HepG2 (cell line): ENCODE measurements around the gene TTLL11. TPM values are rescaled to one million over a fixed set of nuclear protein-coding genes. Genes with fewer than 3 reads are reported as not detected.

ENCODE experiments used
- ATAC-seq: fragments of 200-7000 bp; cut with Tn5 transposase; 3 replicates; pipeline ENCODE4 v1.9.1; 2020; ENCODE audit warnings: mild to moderate bottlenecking, moderate library complexity
- BruUV-seq: library from RNA; stranded (reverse); fragments of 400-500 nt; replicated peaks from 2 replicates; lab custom pipeline; 2021; lab: Mats Ljungman, UMichigan
- CTCF ChIA-PET: fragments of 300-600 bp; formaldehyde crosslinking; extraction: SDS; loops from one replicate; lab custom pipeline; 2021; ENCODE audit warnings: low total read pairs, inconsistent platforms, low intra/inter-chr PET ratio; lab: Yijun Ruan, JAX
- POLR2A ChIA-PET: fragments of 350-600 bp; sonication (Branson Sonifier 250); formaldehyde crosslinking; loops from one replicate; lab custom pipeline; 2020; ENCODE audit warnings: antibody characterized with exemption, inconsistent platforms; lab: Yijun Ruan, JAX
- DNase-seq: peaks from one replicate; pipeline ENCODE4 v3.0.0-alpha.2; 2015; ENCODE audit warnings: low spot score
- FAIRE-seq: peaks from 3 replicates; lab custom pipeline; 2011; peaks lifted over from hg19 to GRCh38; lab: Jason Lieb, UNC
- H2AFZ ChIP-seq: one replicate; pipeline ENCODE4 v1.6.1; 2011; ENCODE audit warnings: low read length, inconsistent platforms
- H3K27ac ChIP-seq: fragments of 300-600 bp; 3 replicates; pipeline ENCODE4 v1.8.0; 2011; ENCODE audit warnings: mixed run types, mild to moderate bottlenecking, mixed read lengths, low read length, inconsistent platforms; ENCODE audit not compliant: insufficient read depth; ENCODE audit errors: extremely low read length
- H3K27me3 ChIP-seq, 2 experiments: fragments of 200-600 bp in 1 of 2; 2 replicates in 1 of 2; 3 replicates in 1 of 2; pipeline versions ENCODE4 v1.6.0 to v1.8.0; 2011; ENCODE audit warnings: low read length in 2 of 2, mild to moderate bottlenecking in 2 of 2, moderate library complexity in 2 of 2, inconsistent platforms in 1 of 2; ENCODE audit not compliant: insufficient read depth in 2 of 2, control insufficient read depth in 1 of 2
- H3K36me3 ChIP-seq, 2 experiments: fragments of 200-600 bp in 1 of 2; replicated peaks in 1 of 2; 2 replicates in 1 of 2; 3 replicates in 1 of 2; pipeline versions ENCODE4 v1.5.1 to v1.8.0; 2011; ENCODE audit warnings: low read length in 2 of 2, inconsistent platforms in 1 of 2; ENCODE audit not compliant: insufficient read depth in 2 of 2, control insufficient read depth in 1 of 2
- H3K4me1 ChIP-seq: 2 replicates; pipeline ENCODE4 v1.5.1; 2012; ENCODE audit warnings: low read length, inconsistent platforms; ENCODE audit not compliant: insufficient read depth
- H3K4me2 ChIP-seq: 2 replicates; pipeline ENCODE4 v1.6.0; 2011; ENCODE audit warnings: low read depth, low read length, inconsistent platforms
- H3K4me3 ChIP-seq, 3 experiments: fragments of 200-600 bp in 1 of 3; sonication (generic), shearing (Covaris generic) in 1 of 3; replicated peaks in 1 of 3; 2 replicates each; pipeline ENCODE4 v1.5.1; 2011 to 2016; ENCODE audit warnings: low read length in 3 of 3, inconsistent platforms in 2 of 3, low read depth in 2 of 3, mild to moderate bottlenecking in 2 of 3, control low read depth in 1 of 3, mixed read lengths in 1 of 3; ENCODE audit not compliant: insufficient read depth in 1 of 3
- H3K79me2 ChIP-seq: one replicate; pipeline ENCODE4 v1.6.1; 2011; ENCODE audit warnings: low read length, inconsistent platforms; ENCODE audit not compliant: insufficient read depth
- H3K9ac ChIP-seq: 2 replicates; pipeline ENCODE4 v1.6.0; 2011; ENCODE audit warnings: mild to moderate bottlenecking, low read depth, low read length, inconsistent platforms; ENCODE audit not compliant: insufficient read depth
- H3K9me3 ChIP-seq: 2 replicates; pipeline ENCODE4 v1.5.1; 2012; ENCODE audit warnings: mild to moderate bottlenecking, low read length
- H4K20me1 ChIP-seq: 2 replicates; pipeline ENCODE4 v1.6.0; 2011; ENCODE audit warnings: inconsistent platforms, mild to moderate bottlenecking, low read length, moderate library complexity; ENCODE audit not compliant: insufficient read depth
- ATF7-NPFF ChIP-seq: sonication (generic); formaldehyde crosslinking; IDR thresholded peaks from 2 replicates; pipeline ENCODE4 v1.8.1; 2023; ENCODE audit warnings: mild to moderate bottlenecking, low read depth, missing genetic modification reagents, moderate library complexity
- BATF2 ChIP-seq: sonication (generic); formaldehyde crosslinking; IDR thresholded peaks from 2 replicates; pipeline ENCODE4 v1.8.0; 2022; ENCODE audit warnings: mild to moderate bottlenecking, missing genetic modification reagents, moderate library complexity
- GATA4 ChIP-seq: sonication (generic); IDR thresholded peaks from 2 replicates; pipeline ENCODE4 v1.6.1; 2016; ENCODE audit warnings: antibody characterized with exemption, low read depth, borderline replicate concordance
- GRHL1 ChIP-seq: sonication (generic); formaldehyde crosslinking; conservative IDR thresholded peaks from 2 replicates; pipeline ENCODE4 v1.8.0; 2022; ENCODE audit warnings: missing genetic modification reagents
- HNRNPL ChIP-seq: fragments of 200-400 bp; formaldehyde crosslinking; IDR thresholded peaks from 2 replicates; pipeline ENCODE4 v1.6.1; 2017; ENCODE audit warnings: mild to moderate bottlenecking, low read depth, low read length
- NFAT5 ChIP-seq: sonication (generic); formaldehyde crosslinking; IDR thresholded peaks from 2 replicates; pipeline ENCODE4 v1.4.0; 2020; ENCODE audit warnings: missing genetic modification reagents
- NFE2L2 ChIP-seq: fragments of 150-350 bp; IDR thresholded peaks from 2 replicates; pipeline ENCODE4 v1.6.1; 2014; ENCODE audit warnings: low read length
- ZKSCAN5 ChIP-seq: sonication (generic); formaldehyde crosslinking; IDR thresholded peaks from 2 replicates; pipeline ENCODE4 v1.5.1; 2020; ENCODE audit warnings: mild to moderate bottlenecking, missing genetic modification reagents
- WGBS: methylation state at CpG from one replicate; pipeline ENCODE4 v1.1.6; 2017; ENCODE audit warnings: low lambda C conversion rate; 5-methylcytosine and 5-hydroxymethylcytosine counted together
- in situ Hi-C: cut with HindIII; loops from 2 replicates; pipeline ENCODE4 v1.10.0; 2017; ENCODE audit warnings: low pct_unique_long_range_greater_than_20kb; ENCODE audit not compliant: extremely low pct_ligation_motif_present
- intact Hi-C: fragments of 100-400 bp; cut with micrococcal nuclease; formaldehyde crosslinking; loops from one replicate; pipeline ENCODE4 v1.10.0; 2022; ENCODE audit not compliant: unreplicated experiment
- polyA plus RNA-seq, 8 experiments: library from polyadenylated mRNA; depleted of rRNA in 3 of 8; stranded (reverse) in 7 of 8; unstranded in 1 of 8; fragments of >200 nt; fragmentation: Illumina TruSeq in 4 of 8; extraction: Trizol in 4 of 8; gene quantifications; 2 replicates each; pipeline versions ENCODE4 v1.2.1 to v1.2.3, GENCODE V29; 2011 to 2016; ENCODE audit warnings: low read depth in 4 of 8, missing spikeins in 1 of 8, mixed read lengths in 1 of 8; ENCODE audit not compliant: insufficient read depth in 1 of 8
- total RNA-seq, 5 experiments: library from RNA; depleted of rRNA; stranded (reverse); fragments of >200 nt; fragmentation: Illumina TruSeq; extraction: Trizol; gene quantifications; 2 replicates each; pipeline ENCODE4 v1.2.3, GENCODE V29; 2016; ENCODE audit warnings: low read depth in 1 of 5

The TTLL11 gene
- total and polyA plus RNA-seq, 2 of the 13 experiments (the other 11 are each of a cell fraction or from before 2014, with no cell fraction given) = 4.5 to 5.2 TPM

GRCh38 chr9:121824651-121825030 lies 268.5 kb downstream of the TTLL11 start:
- ATAC-seq (peak; percentile 79), DNase-seq (peak; percentile 10), FAIRE-seq (no peak)
- peaks cover 0 to 21% of the 10 kb centered on the region in 2 experiments; a peak in 2 of 5 replicates for H3K27me3 ChIP-seq
- 0% methylated on average over 3 of the region's 4 CpGs for WGBS
- H3K9ac ChIP-seq = no peak overlapping the region
- no peaks in the 10 kb centered on the region for H3K9me3 ChIP-seq
- intact Hi-C loops = loop anchor here (10.0 kb wide), 1 partner anchor 80 kb away; no protein-coding TSS in a partner anchor
- H4K20me1 ChIP-seq = no peaks in the 10 kb centered on the region
- no peaks in the 10 kb centered on the region for H3K79me2 ChIP-seq
- H2AFZ ChIP-seq = no peak overlapping the region
- no peak overlapping the region for H3K4me3 ChIP-seq
- BruUV-seq = no TSS peak
- in situ Hi-C loops = no loop called here
- H3K4me1 ChIP-seq = peaks cover 4% of the 10 kb centered on the region; the same call in 1 of the 2 replicates
- no peak overlapping the region for H3K27ac ChIP-seq
- CTCF ChIA-PET = no interaction called here
- no peaks in the 10 kb centered on the region for H3K36me3 ChIP-seq
- no peak overlapping the region for H3K4me2 ChIP-seq
- TF ChIP-seq NFE2L2 = peak; percentile 42
- TF ChIP-seq ATF7-NPFF (CRISPR knock-in tag) = no peak
- POLR2A ChIA-PET = no interaction called here

GRCh38 chr9:121823451-121824169 lies 269.5 kb downstream of the TTLL11 start:
- CTCF ChIA-PET = no interaction called here
- H3K27me3 ChIP-seq = peaks cover 0 to 31% of the 10 kb centered on the region in 2 experiments; a peak in 3 of 5 replicates
- no peaks in the 10 kb centered on the region for H3K79me2 ChIP-seq
- no peak overlapping the region for H2AFZ ChIP-seq
- in situ Hi-C loops = no loop called here
- POLR2A ChIA-PET = no interaction called here
- DNase-seq (no peak), FAIRE-seq (no peak), ATAC-seq (no peak)
- H3K4me2 ChIP-seq = no peak overlapping the region
- H3K9me3 ChIP-seq = no peaks in the 10 kb centered on the region
- BruUV-seq = no TSS peak
- H3K36me3 ChIP-seq = no peaks in the 10 kb centered on the region
- no peak overlapping the region for H3K9ac ChIP-seq
- H3K4me3 ChIP-seq = no peak overlapping the region
- H4K20me1 ChIP-seq = no peaks in the 10 kb centered on the region
- 76% methylated on average over 13 of the region's 13 CpGs for WGBS
- no peak overlapping the region for H3K27ac ChIP-seq
- intact Hi-C loops = loop anchor here (10.0 kb wide), 1 partner anchor 79 kb away; no protein-coding TSS in a partner anchor
- peaks cover 4% of the 10 kb centered on the region; the same call in 1 of the 2 replicates for H3K4me1 ChIP-seq
- TF ChIP-seq GATA4 (no peak), ZKSCAN5 (CRISPR knock-in tag) (no peak), HNRNPL (no peak), BATF2 (CRISPR knock-in tag) (no peak), GRHL1 (CRISPR knock-in tag) (no peak), NFAT5 (CRISPR knock-in tag) (no peak)
